Measurements from ENCODE around the gene FAM163B. TPM values are rescaled to one million over a fixed set of nuclear protein-coding genes. Genes with fewer than 3 reads are reported as not detected.

The FAM163B gene
- total RNA-seq, 4 donors from 2014 or later, result not detected

DNA sequence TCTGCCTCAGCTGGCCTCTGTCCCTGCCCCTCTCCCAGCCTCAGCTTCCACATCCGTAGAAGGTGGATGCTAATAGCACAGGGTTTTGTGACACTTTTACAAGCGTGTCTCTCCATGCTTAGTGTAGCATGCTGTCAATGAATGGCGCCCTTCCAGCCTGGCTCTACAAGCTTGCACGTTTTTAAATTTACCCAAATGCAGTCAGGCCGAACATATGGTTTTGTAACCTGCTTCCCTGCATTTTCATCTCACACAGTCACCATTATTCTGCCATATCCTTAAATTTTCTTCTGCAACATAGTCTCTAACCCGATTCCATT lies 28.8 kb downstream of the FAM163B start:
- H3K4me3 ChIP-seq (ENCODE audit: low read depth, poor library complexity, severe bottlenecking), result no peak overlapping the region
- 65 to 70% methylated on average over 6 of the region's 6 CpGs for WGBS, 2 donors
- intact Hi-C loops (cut with DNase I; ENCODE audit: low total_unique reads), result no loop called here
- no peak for DNase-seq (ENCODE audit: low spot score in 2 of 2)
- no peak for TF ChIP-seq POLR2A (IDR thresholded peaks at IDR 0.05)
- TF ChIP-seq, protein P1, sequence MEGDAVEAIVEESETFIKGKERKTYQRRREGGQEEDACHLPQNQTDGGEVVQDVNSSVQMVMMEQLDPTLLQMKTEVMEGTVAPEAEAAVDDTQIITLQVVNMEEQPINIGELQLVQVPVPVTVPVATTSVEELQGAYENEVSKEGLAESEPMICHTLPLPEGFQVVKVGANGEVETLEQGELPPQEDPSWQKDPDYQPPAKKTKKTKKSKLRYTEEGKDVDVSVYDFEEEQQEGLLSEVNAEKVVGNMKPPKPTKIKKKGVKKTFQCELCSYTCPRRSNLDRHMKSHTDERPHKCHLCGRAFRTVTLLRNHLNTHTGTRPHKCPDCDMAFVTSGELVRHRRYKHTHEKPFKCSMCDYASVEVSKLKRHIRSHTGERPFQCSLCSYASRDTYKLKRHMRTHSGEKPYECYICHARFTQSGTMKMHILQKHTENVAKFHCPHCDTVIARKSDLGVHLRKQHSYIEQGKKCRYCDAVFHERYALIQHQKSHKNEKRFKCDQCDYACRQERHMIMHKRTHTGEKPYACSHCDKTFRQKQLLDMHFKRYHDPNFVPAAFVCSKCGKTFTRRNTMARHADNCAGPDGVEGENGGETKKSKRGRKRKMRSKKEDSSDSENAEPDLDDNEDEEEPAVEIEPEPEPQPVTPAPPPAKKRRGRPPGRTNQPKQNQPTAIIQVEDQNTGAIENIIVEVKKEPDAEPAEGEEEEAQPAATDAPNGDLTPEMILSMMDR (IDR thresholded peaks at IDR 0.05), result no peak

GRCh38 chr9:133579601-133580418 lies 29.4 kb downstream of the FAM163B start:
- DNase-seq (ENCODE audit: low spot score in 2 of 2), result no peak
- TF ChIP-seq, protein P1 (IDR thresholded peaks at IDR 0.05), result no peak
- no peak for TF ChIP-seq POLR2A (IDR thresholded peaks at IDR 0.05)
- intact Hi-C loops (cut with DNase I; ENCODE audit: low total_unique reads), result no loop called here
- H3K4me3 ChIP-seq (ENCODE audit: low read depth, poor library complexity, severe bottlenecking), result no peak overlapping the region
- 82 to 84% methylated on average over 28 to 31 of the region's 31 CpGs for WGBS, 2 donors

DNA sequence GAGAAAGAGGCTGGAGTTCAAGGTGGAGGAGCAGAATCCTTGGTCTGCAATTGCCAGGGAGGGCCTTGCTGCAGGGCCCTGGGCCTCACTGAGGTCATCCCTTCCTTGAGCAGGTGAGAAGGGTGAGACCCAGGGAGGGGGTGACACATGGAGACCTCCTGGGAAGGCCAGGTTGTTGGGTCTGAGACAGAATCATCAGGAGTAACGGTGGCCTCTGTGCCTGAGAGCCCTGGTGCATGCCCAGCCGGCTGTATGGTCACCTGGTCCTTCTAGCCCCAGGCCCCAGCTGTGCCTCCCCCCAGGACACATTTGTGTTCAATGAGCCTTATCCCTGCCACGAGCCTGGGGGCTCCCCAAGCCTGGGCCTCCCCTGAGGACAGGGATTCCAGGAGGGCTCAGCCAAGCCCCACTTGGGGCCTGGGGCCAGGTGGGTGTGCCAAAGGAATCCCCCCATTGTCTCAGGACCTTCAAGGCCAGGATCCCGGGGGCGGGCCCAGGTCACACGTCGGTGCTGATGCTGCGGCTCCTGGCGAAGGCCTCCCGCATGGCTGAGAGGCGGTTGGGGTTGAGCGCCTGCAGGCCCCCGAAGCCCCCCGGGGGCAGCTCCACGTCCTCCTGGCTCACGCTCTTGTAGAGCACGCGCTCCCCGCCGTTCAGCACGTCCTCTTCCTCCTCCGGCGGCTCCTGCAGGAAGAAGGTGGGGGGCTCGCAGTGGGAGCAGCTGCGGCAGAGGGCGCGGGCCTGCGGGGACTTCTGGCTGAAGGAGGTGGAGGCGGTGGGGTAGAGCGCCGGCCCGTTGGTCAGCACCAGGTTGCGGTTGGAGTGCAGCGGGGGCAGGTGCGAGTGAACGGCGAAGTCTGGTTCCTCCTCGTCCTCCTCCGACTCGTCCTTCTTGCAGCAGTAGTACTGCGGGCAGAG lies 30.4 kb downstream of the FAM163B start:
- 68 to 70% methylated on average over 29 to 40 of the region's 41 CpGs for WGBS, 2 donors
- intact Hi-C loops (cut with DNase I; ENCODE audit: low total_unique reads), result no loop called here
- no peak overlapping the region for H3K4me3 ChIP-seq (ENCODE audit: low read depth, poor library complexity, severe bottlenecking)
- no peak for TF ChIP-seq POLR2A (IDR thresholded peaks at IDR 0.05)
- TF ChIP-seq, protein P1 (IDR thresholded peaks at IDR 0.05), result no peak
- DNase-seq (ENCODE audit: low spot score in 2 of 2), result no peak

- 81 to 92% methylated on average over 3 of the region's 3 CpGs for WGBS, 2 donors
Measured at GRCh38 chr9:133577737-133578112, 31.5 kb downstream of the FAM163B start.

GRCh38 chr9:133576875-133577736 lies 32.1 kb downstream of the FAM163B start:
- TF ChIP-seq, protein P1 (IDR thresholded peaks at IDR 0.05), result no peak
- no peak for TF ChIP-seq POLR2A (IDR thresholded peaks at IDR 0.05)
- no peak overlapping the region for H3K4me3 ChIP-seq (ENCODE audit: low read depth, poor library complexity, severe bottlenecking)
- DNase-seq (ENCODE audit: low spot score in 2 of 2), result no peak
- WGBS, 2 donors, result 52 to 53% methylated on average over 34 of the region's 34 CpGs
- intact Hi-C loops (cut with DNase I; ENCODE audit: low total_unique reads), result no loop called here

More at GRCh38 chr9:133577737-133578112, 31.5 kb downstream of the FAM163B start:
- H3K4me3 ChIP-seq (ENCODE audit: low read depth, poor library complexity, severe bottlenecking), result no peak overlapping the region
- intact Hi-C loops (cut with DNase I; ENCODE audit: low total_unique reads), result no loop called here
- no peak for DNase-seq (ENCODE audit: low spot score in 2 of 2)
- TF ChIP-seq POLR2A (IDR thresholded peaks at IDR 0.05), result no peak
- TF ChIP-seq, protein P1 (IDR thresholded peaks at IDR 0.05), result no peak
